HEK293 (cell line): ENCODE measurements around the gene RHOG.
A peak's percentile ranks its signal among the peaks of the same experiment; 100 is the strongest.

Experiments used
- ZFP41 ChIP-seq: fragments of 450-650 bp; formaldehyde crosslinking; IDR thresholded peaks from 2 replicates; pipeline ENCODE4 v1.5.1; 2016; ENCODE audit warnings: missing biosample characterization, missing genetic modification characterization, borderline replicate concordance
- ZNF146 ChIP-seq: fragments of 450-650 bp; formaldehyde crosslinking; IDR thresholded peaks from 2 replicates; pipeline ENCODE4 v1.5.1; 2016; ENCODE audit warnings: missing biosample characterization, missing genetic modification characterization
- ZNF175 ChIP-seq: fragments of 450-650 bp; formaldehyde crosslinking; IDR thresholded peaks from 2 replicates; pipeline ENCODE4 v1.5.1; 2016; ENCODE audit warnings: missing biosample characterization, missing genetic modification characterization
- ZNF341 ChIP-seq: fragments of 450-650 bp; formaldehyde crosslinking; IDR thresholded peaks from 2 replicates; pipeline ENCODE4; 2016; ENCODE audit warnings: low read depth, missing biosample characterization, missing genetic modification characterization
- ZNF626 ChIP-seq: fragments of 450-650 bp; sonication (Bioruptor Pico); formaldehyde crosslinking; IDR thresholded peaks from 2 replicates; pipeline ENCODE4 v1.5.1; 2018; ENCODE audit warnings: missing biosample characterization, missing genetic modification characterization, inconsistent platforms
- ZNF776 ChIP-seq: fragments of 450-650 bp; formaldehyde crosslinking; IDR thresholded peaks from 2 replicates; pipeline ENCODE4 v1.5.0; 2017; ENCODE audit warnings: missing biosample characterization, missing genetic modification characterization, borderline replicate concordance
- TF ChIP-seq, protein P1 (sequence below): fragments of 450-650 bp; formaldehyde crosslinking; IDR thresholded peaks from 2 replicates; pipeline ENCODE4 v1.5.1; 2016; ENCODE audit warnings: missing biosample characterization, missing genetic modification characterization
- TF ChIP-seq, protein P2 (sequence below): fragments of 450-650 bp; formaldehyde crosslinking; IDR thresholded peaks from 2 replicates; pipeline ENCODE4 v1.5.1; 2016; ENCODE audit warnings: missing biosample characterization, missing genetic modification characterization
- TF ChIP-seq, protein P3 (sequence below): IDR thresholded peaks from 2 replicates; pipeline ENCODE4 v1.6.1; 2011; ENCODE audit warnings: mild to moderate bottlenecking, low read depth, low read length, borderline replicate concordance

DNA sequence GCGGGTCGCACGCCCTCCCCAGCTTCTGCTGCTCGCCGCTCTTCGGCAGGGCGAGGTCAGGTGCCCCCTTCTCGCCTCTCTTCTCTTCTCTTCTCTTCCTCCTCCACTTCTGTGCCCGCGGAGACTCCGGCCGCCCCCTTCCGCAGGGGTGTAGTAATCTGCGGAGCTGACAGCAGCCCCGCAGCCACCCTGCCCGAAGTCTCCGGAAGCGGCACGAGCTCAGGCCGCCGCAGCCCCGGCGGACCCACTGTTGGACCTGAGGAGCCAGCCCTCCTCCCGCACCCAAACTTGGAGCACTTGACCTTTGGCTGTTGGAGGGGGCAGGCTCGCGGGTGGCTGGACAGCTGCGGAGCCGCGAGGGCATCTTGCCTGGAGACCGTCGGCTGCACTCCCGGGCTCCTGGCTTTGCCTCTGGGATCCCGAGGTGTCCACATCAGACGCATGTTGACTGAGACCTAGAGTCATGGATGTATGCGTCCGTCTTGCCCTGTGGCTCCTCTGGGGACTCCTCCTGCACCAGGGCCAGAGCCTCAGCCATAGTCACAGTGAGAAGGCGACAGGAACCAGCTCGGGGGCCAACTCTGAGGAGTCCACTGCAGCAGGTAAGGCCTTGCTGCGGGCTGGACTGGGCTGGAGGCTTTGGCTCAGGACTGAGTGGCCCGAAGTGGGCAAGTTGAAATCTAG lies 15.2 kb upstream of the RHOG start:
- TF ChIP-seq, protein P1, sequence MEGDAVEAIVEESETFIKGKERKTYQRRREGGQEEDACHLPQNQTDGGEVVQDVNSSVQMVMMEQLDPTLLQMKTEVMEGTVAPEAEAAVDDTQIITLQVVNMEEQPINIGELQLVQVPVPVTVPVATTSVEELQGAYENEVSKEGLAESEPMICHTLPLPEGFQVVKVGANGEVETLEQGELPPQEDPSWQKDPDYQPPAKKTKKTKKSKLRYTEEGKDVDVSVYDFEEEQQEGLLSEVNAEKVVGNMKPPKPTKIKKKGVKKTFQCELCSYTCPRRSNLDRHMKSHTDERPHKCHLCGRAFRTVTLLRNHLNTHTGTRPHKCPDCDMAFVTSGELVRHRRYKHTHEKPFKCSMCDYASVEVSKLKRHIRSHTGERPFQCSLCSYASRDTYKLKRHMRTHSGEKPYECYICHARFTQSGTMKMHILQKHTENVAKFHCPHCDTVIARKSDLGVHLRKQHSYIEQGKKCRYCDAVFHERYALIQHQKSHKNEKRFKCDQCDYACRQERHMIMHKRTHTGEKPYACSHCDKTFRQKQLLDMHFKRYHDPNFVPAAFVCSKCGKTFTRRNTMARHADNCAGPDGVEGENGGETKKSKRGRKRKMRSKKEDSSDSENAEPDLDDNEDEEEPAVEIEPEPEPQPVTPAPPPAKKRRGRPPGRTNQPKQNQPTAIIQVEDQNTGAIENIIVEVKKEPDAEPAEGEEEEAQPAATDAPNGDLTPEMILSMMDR, result peak; percentile 30
- TF ChIP-seq, protein P2, sequence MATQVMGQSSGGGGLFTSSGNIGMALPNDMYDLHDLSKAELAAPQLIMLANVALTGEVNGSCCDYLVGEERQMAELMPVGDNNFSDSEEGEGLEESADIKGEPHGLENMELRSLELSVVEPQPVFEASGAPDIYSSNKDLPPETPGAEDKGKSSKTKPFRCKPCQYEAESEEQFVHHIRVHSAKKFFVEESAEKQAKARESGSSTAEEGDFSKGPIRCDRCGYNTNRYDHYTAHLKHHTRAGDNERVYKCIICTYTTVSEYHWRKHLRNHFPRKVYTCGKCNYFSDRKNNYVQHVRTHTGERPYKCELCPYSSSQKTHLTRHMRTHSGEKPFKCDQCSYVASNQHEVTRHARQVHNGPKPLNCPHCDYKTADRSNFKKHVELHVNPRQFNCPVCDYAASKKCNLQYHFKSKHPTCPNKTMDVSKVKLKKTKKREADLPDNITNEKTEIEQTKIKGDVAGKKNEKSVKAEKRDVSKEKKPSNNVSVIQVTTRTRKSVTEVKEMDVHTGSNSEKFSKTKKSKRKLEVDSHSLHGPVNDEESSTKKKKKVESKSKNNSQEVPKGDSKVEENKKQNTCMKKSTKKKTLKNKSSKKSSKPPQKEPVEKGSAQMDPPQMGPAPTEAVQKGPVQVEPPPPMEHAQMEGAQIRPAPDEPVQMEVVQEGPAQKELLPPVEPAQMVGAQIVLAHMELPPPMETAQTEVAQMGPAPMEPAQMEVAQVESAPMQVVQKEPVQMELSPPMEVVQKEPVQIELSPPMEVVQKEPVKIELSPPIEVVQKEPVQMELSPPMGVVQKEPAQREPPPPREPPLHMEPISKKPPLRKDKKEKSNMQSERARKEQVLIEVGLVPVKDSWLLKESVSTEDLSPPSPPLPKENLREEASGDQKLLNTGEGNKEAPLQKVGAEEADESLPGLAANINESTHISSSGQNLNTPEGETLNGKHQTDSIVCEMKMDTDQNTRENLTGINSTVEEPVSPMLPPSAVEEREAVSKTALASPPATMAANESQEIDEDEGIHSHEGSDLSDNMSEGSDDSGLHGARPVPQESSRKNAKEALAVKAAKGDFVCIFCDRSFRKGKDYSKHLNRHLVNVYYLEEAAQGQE, result peak; percentile 29; the same call in 1 of the 2 replicates
- TF ChIP-seq ZNF626 (tag by site-specific recombination) (no peak), ZFP41 (tag by site-specific recombination) (no peak), ZNF341 (tag by site-specific recombination) (no peak), ZNF175 (tag by site-specific recombination) (no peak), ZNF146 (tag by site-specific recombination) (no peak), ZNF776 (tag by site-specific recombination) (no peak)
- TF ChIP-seq, protein P3, sequence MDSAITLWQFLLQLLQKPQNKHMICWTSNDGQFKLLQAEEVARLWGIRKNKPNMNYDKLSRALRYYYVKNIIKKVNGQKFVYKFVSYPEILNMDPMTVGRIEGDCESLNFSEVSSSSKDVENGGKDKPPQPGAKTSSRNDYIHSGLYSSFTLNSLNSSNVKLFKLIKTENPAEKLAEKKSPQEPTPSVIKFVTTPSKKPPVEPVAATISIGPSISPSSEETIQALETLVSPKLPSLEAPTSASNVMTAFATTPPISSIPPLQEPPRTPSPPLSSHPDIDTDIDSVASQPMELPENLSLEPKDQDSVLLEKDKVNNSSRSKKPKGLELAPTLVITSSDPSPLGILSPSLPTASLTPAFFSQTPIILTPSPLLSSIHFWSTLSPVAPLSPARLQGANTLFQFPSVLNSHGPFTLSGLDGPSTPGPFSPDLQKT, result no peak
